HepG2 (cell line): ENCODE measurements around the gene IFT43. TPM values are rescaled to one million over a fixed set of nuclear protein-coding genes. Genes with fewer than 3 reads are reported as not detected.

ENCODE experiments used
- ATAC-seq: fragments of 200-7000 bp; cut with Tn5 transposase; 3 replicates; pipeline ENCODE4 v1.9.1; 2020; ENCODE audit warnings: mild to moderate bottlenecking, moderate library complexity
- BruUV-seq: library from RNA; stranded (reverse); fragments of 400-500 nt; replicated peaks from 2 replicates; lab custom pipeline; 2021; lab: Mats Ljungman, UMichigan
- CTCF ChIA-PET: fragments of 300-600 bp; formaldehyde crosslinking; extraction: SDS; loops from one replicate; lab custom pipeline; 2021; ENCODE audit warnings: low total read pairs, inconsistent platforms, low intra/inter-chr PET ratio; lab: Yijun Ruan, JAX
- POLR2A ChIA-PET: fragments of 350-600 bp; sonication (Branson Sonifier 250); formaldehyde crosslinking; loops from one replicate; lab custom pipeline; 2020; ENCODE audit warnings: antibody characterized with exemption, inconsistent platforms; lab: Yijun Ruan, JAX
- DNase-seq: peaks from one replicate; pipeline ENCODE4 v3.0.0-alpha.2; 2015; ENCODE audit warnings: low spot score
- FAIRE-seq: peaks from 3 replicates; lab custom pipeline; 2011; peaks lifted over from hg19 to GRCh38; lab: Jason Lieb, UNC
- H2AFZ ChIP-seq: one replicate; pipeline ENCODE4 v1.6.1; 2011; ENCODE audit warnings: low read length, inconsistent platforms
- H3K27ac ChIP-seq: fragments of 300-600 bp; 3 replicates; pipeline ENCODE4 v1.8.0; 2011; ENCODE audit warnings: mixed run types, mild to moderate bottlenecking, mixed read lengths, low read length, inconsistent platforms; ENCODE audit not compliant: insufficient read depth; ENCODE audit errors: extremely low read length
- H3K27me3 ChIP-seq, 2 experiments: fragments of 200-600 bp in 1 of 2; 2 replicates in 1 of 2; 3 replicates in 1 of 2; pipeline versions ENCODE4 v1.6.0 to v1.8.0; 2011; ENCODE audit warnings: low read length in 2 of 2, mild to moderate bottlenecking in 2 of 2, moderate library complexity in 2 of 2, inconsistent platforms in 1 of 2; ENCODE audit not compliant: insufficient read depth in 2 of 2, control insufficient read depth in 1 of 2
- H3K36me3 ChIP-seq, 2 experiments: fragments of 200-600 bp in 1 of 2; replicated peaks in 1 of 2; 2 replicates in 1 of 2; 3 replicates in 1 of 2; pipeline versions ENCODE4 v1.5.1 to v1.8.0; 2011; ENCODE audit warnings: low read length in 2 of 2, inconsistent platforms in 1 of 2; ENCODE audit not compliant: insufficient read depth in 2 of 2, control insufficient read depth in 1 of 2
- H3K4me1 ChIP-seq: 2 replicates; pipeline ENCODE4 v1.5.1; 2012; ENCODE audit warnings: low read length, inconsistent platforms; ENCODE audit not compliant: insufficient read depth
- H3K4me2 ChIP-seq: 2 replicates; pipeline ENCODE4 v1.6.0; 2011; ENCODE audit warnings: low read depth, low read length, inconsistent platforms
- H3K4me3 ChIP-seq, 3 experiments: fragments of 200-600 bp in 1 of 3; sonication (generic), shearing (Covaris generic) in 1 of 3; replicated peaks in 1 of 3; 2 replicates each; pipeline ENCODE4 v1.5.1; 2011 to 2016; ENCODE audit warnings: low read length in 3 of 3, inconsistent platforms in 2 of 3, low read depth in 2 of 3, mild to moderate bottlenecking in 2 of 3, control low read depth in 1 of 3, mixed read lengths in 1 of 3; ENCODE audit not compliant: insufficient read depth in 1 of 3
- H3K79me2 ChIP-seq: one replicate; pipeline ENCODE4 v1.6.1; 2011; ENCODE audit warnings: low read length, inconsistent platforms; ENCODE audit not compliant: insufficient read depth
- H3K9ac ChIP-seq: 2 replicates; pipeline ENCODE4 v1.6.0; 2011; ENCODE audit warnings: mild to moderate bottlenecking, low read depth, low read length, inconsistent platforms; ENCODE audit not compliant: insufficient read depth
- H3K9me3 ChIP-seq: 2 replicates; pipeline ENCODE4 v1.5.1; 2012; ENCODE audit warnings: mild to moderate bottlenecking, low read length
- H4K20me1 ChIP-seq: 2 replicates; pipeline ENCODE4 v1.6.0; 2011; ENCODE audit warnings: inconsistent platforms, mild to moderate bottlenecking, low read length, moderate library complexity; ENCODE audit not compliant: insufficient read depth
- ETV5 ChIP-seq: IDR thresholded peaks from 2 replicates; pipeline ENCODE4 v1.6.1; 2018; ENCODE audit warnings: missing biosample characterization, missing genetic modification reagents, inconsistent platforms, borderline replicate concordance
- GLI4 ChIP-seq: sonication (generic); formaldehyde crosslinking; IDR thresholded peaks from 2 replicates; pipeline ENCODE4 v1.5.1; 2020; ENCODE audit warnings: missing genetic modification reagents, mild to moderate bottlenecking, moderate library complexity, borderline replicate concordance
- HDAC1 ChIP-seq: sonication (generic); formaldehyde crosslinking; IDR thresholded peaks from 2 replicates; pipeline ENCODE4 v1.5.1; 2020; ENCODE audit warnings: mild to moderate bottlenecking, missing genetic modification reagents
- HDAC2 ChIP-seq: sonication (generic); formaldehyde crosslinking; IDR thresholded peaks from 2 replicates; pipeline ENCODE4 v1.4.0; 2020; ENCODE audit warnings: missing genetic modification reagents
- MIER3 ChIP-seq: IDR thresholded peaks from 2 replicates; pipeline ENCODE4 v1.6.1; 2016; ENCODE audit warnings: missing compliant biosample characterization, borderline replicate concordance
- ZFX ChIP-seq: sonication (generic); formaldehyde crosslinking; IDR thresholded peaks from 2 replicates; pipeline ENCODE4 v1.4.0; 2020; ENCODE audit warnings: mild to moderate bottlenecking, low read depth, missing genetic modification reagents, moderate library complexity
- ZNF3 ChIP-seq: IDR thresholded peaks from 2 replicates; pipeline ENCODE4 v1.7.0; 2017; ENCODE audit warnings: inconsistent platforms
- ZNF317 ChIP-seq: sonication (generic); formaldehyde crosslinking; IDR thresholded peaks from 2 replicates; pipeline ENCODE4 v1.5.0; 2020; ENCODE audit warnings: mild to moderate bottlenecking, missing genetic modification reagents
- WGBS: methylation state at CpG from one replicate; pipeline ENCODE4 v1.1.6; 2017; ENCODE audit warnings: low lambda C conversion rate; 5-methylcytosine and 5-hydroxymethylcytosine counted together
- in situ Hi-C: cut with HindIII; loops from 2 replicates; pipeline ENCODE4 v1.10.0; 2017; ENCODE audit warnings: low pct_unique_long_range_greater_than_20kb; ENCODE audit not compliant: extremely low pct_ligation_motif_present
- intact Hi-C: fragments of 100-400 bp; cut with micrococcal nuclease; formaldehyde crosslinking; loops from one replicate; pipeline ENCODE4 v1.10.0; 2022; ENCODE audit not compliant: unreplicated experiment
- polyA plus RNA-seq, 8 experiments: library from polyadenylated mRNA; depleted of rRNA in 3 of 8; stranded (reverse) in 7 of 8; unstranded in 1 of 8; fragments of >200 nt; fragmentation: Illumina TruSeq in 4 of 8; extraction: Trizol in 4 of 8; gene quantifications; 2 replicates each; pipeline versions ENCODE4 v1.2.1 to v1.2.3, GENCODE V29; 2011 to 2016; ENCODE audit warnings: low read depth in 4 of 8, missing spikeins in 1 of 8, mixed read lengths in 1 of 8; ENCODE audit not compliant: insufficient read depth in 1 of 8
- total RNA-seq, 5 experiments: library from RNA; depleted of rRNA; stranded (reverse); fragments of >200 nt; fragmentation: Illumina TruSeq; extraction: Trizol; gene quantifications; 2 replicates each; pipeline ENCODE4 v1.2.3, GENCODE V29; 2016; ENCODE audit warnings: low read depth in 1 of 5
- TF ChIP-seq, protein P1 (sequence below): IDR thresholded peaks from 2 replicates; pipeline ENCODE4 v1.6.1; 2016
- TF ChIP-seq, protein P2 (sequence below): sonication (generic); formaldehyde crosslinking; IDR thresholded peaks from 2 replicates; pipeline ENCODE4 v1.8.0; 2022; ENCODE audit warnings: mild to moderate bottlenecking, missing genetic modification reagents; ENCODE audit not compliant: insufficient replicate concordance
- TF ChIP-seq, protein P3 (sequence below): sonication (generic); formaldehyde crosslinking; IDR thresholded peaks from 2 replicates; pipeline ENCODE4 v1.4.0; 2020; ENCODE audit warnings: missing genetic modification reagents

Gene IFT43
- total and polyA plus RNA-seq, 2 of the 13 experiments (the other 11 are each of a cell fraction or from before 2014, with no cell fraction given), result 0.15 to 0.55 TPM

DNA sequence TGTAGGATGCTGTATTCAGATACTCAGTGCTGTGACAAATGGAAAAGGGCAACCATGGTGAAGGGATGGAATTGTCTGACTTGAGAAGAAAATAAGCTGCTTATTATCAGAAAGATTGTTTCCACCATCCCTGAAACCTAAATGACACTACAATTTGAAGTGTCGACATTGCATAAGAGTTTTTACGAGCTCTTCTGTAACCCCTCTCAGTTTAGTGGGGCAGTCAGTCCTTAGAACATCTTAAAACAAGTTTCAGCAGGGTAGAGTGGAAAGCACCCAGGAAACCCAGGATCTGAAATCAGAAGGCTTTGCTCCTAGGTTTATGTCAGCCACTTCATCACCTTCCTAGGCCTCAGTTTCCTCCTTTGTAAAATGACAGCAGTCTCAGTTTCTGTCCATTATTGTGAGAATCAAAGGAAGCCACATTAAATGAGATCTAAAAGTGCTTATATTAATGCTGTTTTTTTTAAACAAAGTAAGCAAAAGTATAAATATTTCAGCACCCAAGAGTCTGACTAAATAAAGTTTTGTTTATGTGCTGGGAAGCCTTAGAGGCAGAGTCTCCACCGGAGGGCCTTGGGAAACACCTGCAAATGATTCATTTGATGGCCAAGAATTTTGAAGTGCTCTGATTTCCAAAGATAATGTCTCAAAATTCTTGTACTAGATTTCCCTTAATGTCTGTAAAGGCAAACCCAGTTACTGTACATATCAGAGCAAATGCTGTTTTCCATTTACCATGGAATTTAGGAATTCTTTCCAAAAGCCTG lies 1.8 kb downstream of the IFT43 start:
- H3K9ac ChIP-seq, result no peak overlapping the region
- no peak overlapping the region for H3K27ac ChIP-seq
- no peaks in the 10 kb centered on the region for H3K9me3 ChIP-seq
- in situ Hi-C loops, result no loop called here
- no peak for DNase-seq
- H3K4me2 ChIP-seq, result no peak overlapping the region
- no peak overlapping the region for H3K4me3 ChIP-seq
- no peaks in the 10 kb centered on the region for H3K79me2 ChIP-seq
- H2AFZ ChIP-seq, result no peak overlapping the region
- 52% methylated on average over 3 of the region's 3 CpGs for WGBS
- no TSS peak for BruUV-seq
- ChIA-PET POLR2A (no interaction called here), CTCF (no interaction called here)
- H4K20me1 ChIP-seq, result no peaks in the 10 kb centered on the region
- ATAC-seq, result no peak
- FAIRE-seq, result no peak
- intact Hi-C loops, result loop anchor here (10.0 kb wide), 1 partner anchor 163 kb away; no protein-coding TSS in a partner anchor
- peaks cover 59% of the 10 kb centered on the region for H3K4me1 ChIP-seq
- H3K27me3 ChIP-seq, result 0 out of 5 replicates have a peak, but pooled peaks cover 0 to 4% of the 10 kb centered on the region in 2 experiments
- no peaks in the 10 kb centered on the region for H3K36me3 ChIP-seq
- TF ChIP-seq MIER3 (CRISPR knock-in tag), result no peak
- TF ChIP-seq GLI4, result no peak
- TF ChIP-seq HDAC2 (CRISPR knock-in tag), result no peak
- no peak for TF ChIP-seq ETV5
- TF ChIP-seq ZNF3 (CRISPR knock-in tag), result no peak
- TF ChIP-seq, protein P1, sequence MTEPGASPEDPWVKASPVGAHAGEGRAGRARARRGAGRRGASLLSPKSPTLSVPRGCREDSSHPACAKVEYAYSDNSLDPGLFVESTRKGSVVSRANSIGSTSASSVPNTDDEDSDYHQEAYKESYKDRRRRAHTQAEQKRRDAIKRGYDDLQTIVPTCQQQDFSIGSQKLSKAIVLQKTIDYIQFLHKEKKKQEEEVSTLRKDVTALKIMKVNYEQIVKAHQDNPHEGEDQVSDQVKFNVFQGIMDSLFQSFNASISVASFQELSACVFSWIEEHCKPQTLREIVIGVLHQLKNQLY (CRISPR knock-in tag), result no peak
- no peak for TF ChIP-seq ZFX
- TF ChIP-seq, protein P2, sequence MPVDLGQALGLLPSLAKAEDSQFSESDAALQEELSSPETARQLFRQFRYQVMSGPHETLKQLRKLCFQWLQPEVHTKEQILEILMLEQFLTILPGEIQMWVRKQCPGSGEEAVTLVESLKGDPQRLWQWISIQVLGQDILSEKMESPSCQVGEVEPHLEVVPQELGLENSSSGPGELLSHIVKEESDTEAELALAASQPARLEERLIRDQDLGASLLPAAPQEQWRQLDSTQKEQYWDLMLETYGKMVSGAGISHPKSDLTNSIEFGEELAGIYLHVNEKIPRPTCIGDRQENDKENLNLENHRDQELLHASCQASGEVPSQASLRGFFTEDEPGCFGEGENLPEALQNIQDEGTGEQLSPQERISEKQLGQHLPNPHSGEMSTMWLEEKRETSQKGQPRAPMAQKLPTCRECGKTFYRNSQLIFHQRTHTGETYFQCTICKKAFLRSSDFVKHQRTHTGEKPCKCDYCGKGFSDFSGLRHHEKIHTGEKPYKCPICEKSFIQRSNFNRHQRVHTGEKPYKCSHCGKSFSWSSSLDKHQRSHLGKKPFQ (CRISPR knock-in tag), result no peak
- TF ChIP-seq ZNF317 (CRISPR knock-in tag), result no peak
- TF ChIP-seq HDAC1 (CRISPR knock-in tag), result no peak
- TF ChIP-seq, protein P3, sequence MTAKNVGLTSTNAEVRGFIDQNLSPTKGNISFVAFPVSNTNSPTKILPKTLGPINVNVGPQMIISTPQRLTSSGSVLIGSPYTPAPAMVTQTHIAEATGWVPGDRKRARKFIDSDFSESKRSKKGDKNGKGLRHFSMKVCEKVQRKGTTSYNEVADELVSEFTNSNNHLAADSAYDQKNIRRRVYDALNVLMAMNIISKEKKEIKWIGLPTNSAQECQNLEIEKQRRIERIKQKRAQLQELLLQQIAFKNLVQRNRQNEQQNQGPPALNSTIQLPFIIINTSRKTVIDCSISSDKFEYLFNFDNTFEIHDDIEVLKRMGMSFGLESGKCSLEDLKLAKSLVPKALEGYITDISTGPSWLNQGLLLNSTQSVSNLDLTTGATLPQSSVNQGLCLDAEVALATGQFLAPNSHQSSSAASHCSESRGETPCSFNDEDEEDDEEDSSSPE, result no peak
